Gastrocnemius medialis (tissue), 4 donors: Measurements from ENCODE around the gene MCM3AP.

Experiments used
- POLR2A ChIP-seq, 2 donors: fragments of 450-650 bp; IDR thresholded peaks; one replicate each; pipeline ENCODE4 v1.6.1; 2017; ENCODE audit warnings: antibody characterized with exemption in 2 of 2, mild to moderate bottlenecking in 2 of 2, moderate library complexity in 2 of 2
- TF ChIP-seq, protein P1 (sequence below), 5 experiments: fragments of 450-650 bp in 3 of 5; fragments of 200-600 bp in 2 of 5; sonication (generic) in 2 of 5; IDR thresholded peaks in 4 of 5; conservative IDR thresholded peaks in 1 of 5; 1 replicate in 4 of 5; 2 replicates in 1 of 5; pipeline ENCODE4 v1.5.1; 2016 to 2019; ENCODE audit warnings: antibody characterized with exemption in 5 of 5, mild to moderate bottlenecking in 3 of 5, moderate library complexity in 3 of 5

- TF ChIP-seq, protein P1, sequence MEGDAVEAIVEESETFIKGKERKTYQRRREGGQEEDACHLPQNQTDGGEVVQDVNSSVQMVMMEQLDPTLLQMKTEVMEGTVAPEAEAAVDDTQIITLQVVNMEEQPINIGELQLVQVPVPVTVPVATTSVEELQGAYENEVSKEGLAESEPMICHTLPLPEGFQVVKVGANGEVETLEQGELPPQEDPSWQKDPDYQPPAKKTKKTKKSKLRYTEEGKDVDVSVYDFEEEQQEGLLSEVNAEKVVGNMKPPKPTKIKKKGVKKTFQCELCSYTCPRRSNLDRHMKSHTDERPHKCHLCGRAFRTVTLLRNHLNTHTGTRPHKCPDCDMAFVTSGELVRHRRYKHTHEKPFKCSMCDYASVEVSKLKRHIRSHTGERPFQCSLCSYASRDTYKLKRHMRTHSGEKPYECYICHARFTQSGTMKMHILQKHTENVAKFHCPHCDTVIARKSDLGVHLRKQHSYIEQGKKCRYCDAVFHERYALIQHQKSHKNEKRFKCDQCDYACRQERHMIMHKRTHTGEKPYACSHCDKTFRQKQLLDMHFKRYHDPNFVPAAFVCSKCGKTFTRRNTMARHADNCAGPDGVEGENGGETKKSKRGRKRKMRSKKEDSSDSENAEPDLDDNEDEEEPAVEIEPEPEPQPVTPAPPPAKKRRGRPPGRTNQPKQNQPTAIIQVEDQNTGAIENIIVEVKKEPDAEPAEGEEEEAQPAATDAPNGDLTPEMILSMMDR (IDR thresholded peaks at IDR 0.05 in 4 of 5, conservative IDR thresholded peaks at IDR 0.05 in 1 of 5) = no peak
- TF ChIP-seq POLR2A (IDR thresholded peaks at IDR 0.05) = no peak
Observed at GRCh38 chr21:46195595-46196195, 89.7 kb downstream of the MCM3AP start.
